Measurements from ENCODE around the gene APCDD1L. TPM values are rescaled to one million over a fixed set of nuclear protein-coding genes. Genes with fewer than 3 reads are reported as not detected.

The APCDD1L gene
- polyA plus RNA-seq, 1 donor: 13.7 TPM

DNA sequence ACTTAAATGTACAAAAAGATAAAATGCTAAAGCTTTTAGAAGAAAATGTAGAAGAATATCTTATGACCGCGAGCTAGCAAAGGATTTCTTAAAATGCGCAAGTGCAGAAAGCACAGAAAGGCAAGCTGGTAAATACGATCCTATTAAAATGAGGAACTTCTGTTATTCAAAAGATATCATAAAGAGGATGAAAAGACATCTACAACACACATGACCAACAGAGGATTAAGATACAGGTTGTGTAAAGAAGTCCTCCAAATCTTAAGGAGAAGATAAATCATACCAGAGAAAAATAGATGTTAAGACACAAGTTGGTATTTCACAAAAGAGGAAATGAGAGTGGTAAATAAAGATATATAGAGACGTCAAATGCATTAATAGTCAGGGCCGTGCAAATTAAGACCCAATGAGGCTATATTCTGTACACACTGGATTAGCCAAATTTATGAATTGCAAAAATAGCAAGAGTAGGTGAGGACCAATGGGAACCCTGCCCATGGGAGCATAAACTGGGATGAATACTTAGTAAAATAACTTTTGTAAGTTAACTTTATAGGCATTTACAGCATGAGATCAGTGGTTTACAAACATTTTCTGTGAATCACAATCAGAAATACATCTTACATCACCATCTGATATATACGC is 23.0 kb downstream of the APCDD1L start:
- no peak for DNase-seq

- DNase-seq: no peak
Observed at GRCh38 chr20:58486207-58486606, 29.0 kb downstream of the APCDD1L start.

DNA sequence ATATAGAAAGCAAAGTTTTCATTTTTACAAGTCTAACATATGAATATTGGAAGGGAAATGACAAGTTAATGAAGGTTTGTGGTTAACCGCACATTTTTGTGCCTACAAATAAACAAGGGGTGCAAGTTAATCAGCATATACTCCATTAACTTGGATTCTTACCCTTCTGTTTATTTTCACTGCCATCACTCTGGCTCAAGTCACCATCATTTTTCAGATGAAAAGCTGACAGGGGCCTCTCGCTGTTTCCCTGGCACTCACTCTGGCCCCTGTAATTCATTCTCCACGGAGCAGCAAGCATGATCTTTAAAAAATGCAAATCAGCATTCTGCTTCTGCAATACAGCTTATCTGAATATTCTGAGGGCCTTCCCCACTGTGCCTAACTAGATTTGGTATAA is 29.8 kb downstream of the APCDD1L start:
- DNase-seq: no peak

GRCh38 chr20:58483470-58483869 is 31.7 kb downstream of the APCDD1L start:
- DNase-seq: no peak

DNA sequence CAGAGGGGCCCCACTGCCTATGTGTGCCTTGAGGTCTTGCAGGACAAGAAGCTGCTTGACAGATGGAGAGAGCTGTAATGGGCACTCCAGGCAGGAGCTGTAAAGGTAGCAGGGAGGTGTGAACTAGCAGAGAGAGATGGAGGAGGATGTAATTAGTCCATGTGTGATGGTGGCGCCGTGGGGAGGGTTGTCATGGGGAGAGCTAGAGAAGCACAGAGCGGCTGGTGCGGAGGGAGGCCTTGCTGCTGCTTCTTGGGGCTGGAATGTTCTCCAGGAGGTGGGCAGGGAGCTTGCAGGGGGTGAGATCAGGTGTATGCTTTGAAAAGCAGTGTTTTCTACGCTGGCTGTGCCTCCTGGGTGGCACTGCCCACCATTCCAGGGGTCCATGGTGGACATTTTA is 32.1 kb downstream of the APCDD1L start:
- no peak for DNase-seq

DNA sequence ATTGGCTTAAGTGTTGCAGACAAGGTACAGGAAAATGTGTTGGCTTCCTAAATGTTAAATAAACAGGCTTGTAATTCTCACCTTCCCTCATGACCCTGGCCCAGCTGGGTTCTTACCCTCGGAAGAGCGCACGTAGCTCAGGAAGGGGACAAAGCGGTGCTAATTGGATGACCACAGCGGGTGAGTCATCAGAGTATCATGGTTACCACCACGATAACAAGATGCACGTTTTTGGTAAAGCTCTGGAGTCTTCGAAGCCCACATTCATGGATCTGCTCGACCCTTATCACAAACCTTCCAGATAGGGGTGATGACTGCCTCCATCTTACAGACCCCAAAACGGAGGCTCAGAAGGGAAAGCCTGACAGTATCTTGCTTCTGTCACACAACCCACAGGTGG is 32.8 kb downstream of the APCDD1L start:
- no peak for DNase-seq

GRCh38 chr20:58481481-58482021 is 33.6 kb downstream of the APCDD1L start:
- DNase-seq: peak; percentile 44

DNA sequence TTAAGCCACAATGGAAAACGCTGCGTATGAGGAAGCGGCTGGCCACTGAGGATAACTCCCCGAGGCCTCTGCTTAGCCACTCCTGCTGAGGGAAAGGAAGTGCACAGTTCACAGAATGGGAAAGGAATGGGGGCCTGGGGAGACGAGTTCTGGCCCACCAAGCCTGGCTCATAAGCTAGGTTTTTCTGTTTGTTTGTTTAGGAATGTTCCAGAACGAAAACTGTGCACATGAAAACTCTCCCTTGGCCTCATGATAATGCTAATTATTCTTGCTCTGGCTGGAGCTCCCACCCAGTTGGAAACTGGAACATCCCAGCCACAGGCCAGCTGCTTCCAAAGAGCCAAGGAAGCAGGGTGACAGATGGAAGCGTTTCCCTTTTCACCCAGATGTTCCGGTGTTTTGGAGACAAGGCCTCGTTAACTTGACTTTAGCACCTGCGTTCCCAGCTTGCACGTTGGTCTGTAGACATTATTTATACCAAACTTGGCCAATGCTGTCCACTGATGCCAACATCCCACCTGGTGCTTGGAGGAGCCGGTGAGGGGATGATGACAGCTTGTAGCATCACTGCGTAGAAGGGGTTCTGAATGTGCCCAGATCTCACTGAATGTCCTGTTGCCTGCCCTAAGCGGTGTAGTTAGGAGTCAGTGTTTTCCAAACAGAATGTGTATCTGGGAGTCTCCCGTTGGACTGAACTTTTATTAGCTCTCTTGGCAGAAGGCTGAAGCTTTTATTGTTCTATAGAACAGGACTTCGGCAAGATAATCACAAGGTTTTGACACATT is 34.5 kb downstream of the APCDD1L start:
- DNase-seq: no peak

GRCh38 chr20:58479726-58480440 is 35.3 kb downstream of the APCDD1L start:
- DNase-seq: no peak

- DNase-seq: no peak
Observed at GRCh38 chr20:58478141-58478805, 36.9 kb downstream of the APCDD1L start.

GRCh38 chr20:58475466-58475865 is 39.7 kb downstream of the APCDD1L start:
- no peak for DNase-seq

GRCh38 chr20:58473453-58474425 is 41.5 kb downstream of the APCDD1L start:
- no peak for DNase-seq

DNA sequence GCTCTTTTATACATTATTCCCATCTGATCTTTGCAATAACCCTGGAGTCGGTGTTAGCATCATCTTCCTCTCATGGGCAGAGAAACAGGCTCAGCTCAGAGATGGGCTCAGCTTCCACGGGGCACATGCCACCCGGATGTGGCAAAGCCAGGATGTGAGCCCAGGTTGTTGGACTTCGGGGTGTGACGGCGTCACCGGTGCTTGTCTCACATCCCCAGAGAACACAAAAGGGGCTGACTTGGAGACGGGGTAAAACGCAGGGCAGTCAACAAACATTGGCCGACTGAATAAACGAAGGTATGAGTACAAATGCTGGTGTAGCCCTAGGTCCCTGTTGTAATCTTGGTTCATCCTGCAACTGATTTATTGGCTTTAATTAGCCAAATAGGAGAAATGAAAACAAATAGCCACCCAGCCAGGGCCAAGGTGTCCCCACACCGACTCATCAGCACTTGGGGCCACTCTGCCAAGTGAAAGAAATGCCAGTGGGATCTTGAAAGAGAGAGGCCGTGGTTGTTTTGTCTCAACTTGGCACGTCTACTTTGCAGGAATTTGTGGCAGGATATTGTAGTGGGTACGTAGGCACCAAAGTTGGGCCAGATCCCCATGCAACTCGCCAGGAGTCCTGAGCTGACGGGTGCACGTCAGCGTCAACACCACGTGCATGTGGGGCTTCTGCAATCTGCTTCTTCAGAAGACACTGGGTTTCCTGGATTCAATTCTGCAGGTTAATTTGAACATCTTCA is 42.8 kb downstream of the APCDD1L start:
- DNase-seq: no peak

GRCh38 chr20:58471193-58472164 is 43.7 kb downstream of the APCDD1L start:
- DNase-seq: peak; percentile 57

GRCh38 chr20:58470336-58471192 is 44.6 kb downstream of the APCDD1L start:
- no peak for DNase-seq

- no peak for DNase-seq
Observed at GRCh38 chr20:58469616-58470015, 45.6 kb downstream of the APCDD1L start.

DNA sequence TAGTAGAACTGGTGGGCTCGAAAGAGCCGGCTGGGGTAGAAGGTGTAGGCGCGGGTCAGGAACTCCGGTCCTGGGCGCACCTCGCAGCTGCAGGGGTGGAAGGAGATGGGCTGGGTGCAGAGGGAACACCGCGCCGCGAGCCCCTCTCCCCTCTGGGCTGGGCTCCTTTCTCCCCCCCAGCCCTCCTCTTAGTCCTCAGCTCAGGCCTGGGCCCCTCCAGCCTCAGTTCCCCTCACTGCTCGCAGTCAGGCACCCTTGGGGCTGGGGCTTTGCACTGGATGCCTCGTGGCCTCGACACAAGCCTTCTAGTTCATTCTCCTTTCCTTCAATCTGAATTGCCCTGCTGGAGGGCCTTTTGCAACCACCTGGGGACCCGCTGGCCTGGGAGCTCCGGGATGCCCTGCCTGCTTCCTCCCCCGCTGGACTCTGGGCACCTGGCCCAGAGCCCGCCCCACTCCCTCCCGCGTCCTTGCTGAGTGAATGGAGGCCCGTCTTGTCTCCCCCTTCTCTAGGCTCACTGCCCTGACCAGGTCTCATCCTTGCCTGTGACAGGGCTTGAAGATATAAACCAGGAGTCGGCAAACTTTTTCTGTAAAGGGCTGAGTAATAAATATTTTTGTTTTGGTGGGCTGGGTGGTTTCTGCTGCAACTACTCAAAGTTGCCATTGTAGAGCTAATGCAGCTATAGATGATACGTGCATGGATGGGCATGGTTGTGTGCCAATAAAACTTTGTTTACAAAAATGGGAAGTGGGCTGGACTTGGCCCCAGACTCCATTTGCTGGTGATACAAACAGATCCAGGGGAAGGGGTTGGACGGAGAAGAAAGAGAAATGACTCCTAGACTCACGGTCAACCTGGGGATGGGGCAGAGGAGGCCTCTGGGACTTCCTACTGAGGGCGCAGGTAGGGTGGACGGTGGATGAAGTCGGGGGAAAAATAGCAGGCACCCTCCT is 47.3 kb downstream of the APCDD1L start:
- DNase-seq: no peak
